Myocyte (in vitro differentiated cells): ENCODE results near the gene RAB38. TPM values are rescaled to one million over a fixed set of nuclear protein-coding genes. Genes with fewer than 3 reads are reported as not detected.

Experiments used
- DNase-seq: peaks from one replicate; pipeline ENCODE4 v3.0.0-alpha.2; 2012; ENCODE audit warnings: low read depth
- polyA plus RNA-seq: library from polyadenylated mRNA; unstranded; fragments of >200 nt; gene quantifications from one replicate; pipeline ENCODE4 v1.2.1, GENCODE V29; 2012; ENCODE audit warnings: missing spikeins
- total RNA-seq: library from RNA; depleted of rRNA; stranded (reverse); fragments of >200 nt; gene quantifications from 2 replicates; pipeline ENCODE4 v1.2.3, GENCODE V29; 2014

RAB38 gene
- total RNA-seq = 0.40 TPM in 1 of 2 replicates, not detected in the other
- polyA plus RNA-seq = not detected

GRCh38 chr11:88174709-88175568 is at the start of gene RAB38:
TSS of gene RAB38 (minus strand) at chr11:88175443. CDS start at chr11:88175384, 59 bp downstream.
- DNase-seq = peak; percentile 3

- DNase-seq = no peak
Observed at GRCh38 chr11:88213406-88213805, 38.2 kb upstream of the RAB38 start.

GRCh38 chr11:88212300-88212699 is 37.1 kb upstream of the RAB38 start:
- no peak for DNase-seq

GRCh38 chr11:88208745-88209144 is 33.5 kb upstream of the RAB38 start:
- DNase-seq = peak; percentile 3

- no peak for DNase-seq
Observed at GRCh38 chr11:88206751-88207150, 31.5 kb upstream of the RAB38 start.

- no peak for DNase-seq
Observed at GRCh38 chr11:88204353-88204752, 29.1 kb upstream of the RAB38 start.

GRCh38 chr11:88203604-88204003 is 28.4 kb upstream of the RAB38 start:
- no peak for DNase-seq

GRCh38 chr11:88202498-88202897 is 27.3 kb upstream of the RAB38 start:
- no peak for DNase-seq

- no peak for DNase-seq
Observed at GRCh38 chr11:88196393-88196792, 21.1 kb upstream of the RAB38 start.

GRCh38 chr11:88195908-88196307 is 20.7 kb upstream of the RAB38 start:
- no peak for DNase-seq

GRCh38 chr11:88194990-88195389 is 19.7 kb upstream of the RAB38 start:
- DNase-seq = no peak

GRCh38 chr11:88193278-88193677 is 18.0 kb upstream of the RAB38 start:
- no peak for DNase-seq

GRCh38 chr11:88188932-88189253 is 13.7 kb upstream of the RAB38 start:
- no peak for DNase-seq

- no peak for DNase-seq
Observed at GRCh38 chr11:88188251-88188931, 13.1 kb upstream of the RAB38 start.

- DNase-seq = no peak
Observed at GRCh38 chr11:88183233-88183632, 8.0 kb upstream of the RAB38 start.

GRCh38 chr11:88181776-88182175 is 6.5 kb upstream of the RAB38 start:
- DNase-seq = no peak

- no peak for DNase-seq
Observed at GRCh38 chr11:88179971-88180629, 4.9 kb upstream of the RAB38 start.

- DNase-seq = peak; percentile 13
Observed at GRCh38 chr11:88179141-88179540, 3.9 kb upstream of the RAB38 start.

GRCh38 chr11:88178191-88178590 is 2.9 kb upstream of the RAB38 start:
- DNase-seq = no peak

GRCh38 chr11:88175569-88176075 is 379 bp upstream of the RAB38 start:
- no peak for DNase-seq

- DNase-seq = no peak
Observed at GRCh38 chr11:88173956-88174355, 1.3 kb downstream of the RAB38 start.

- no peak for DNase-seq
Observed at GRCh38 chr11:88171982-88172381, 3.3 kb downstream of the RAB38 start.
